ENCODE measurements around the gene LYSET.
A peak's percentile ranks its signal among the peaks of the same experiment; 100 is the strongest.
"Not testable (repeated sequence)": the region's sequence is repeated elsewhere in the genome, so short reads cannot be mapped to it uniquely, and the experiment has no call there.

Gene LYSET

GRCh38 chr14:93159625-93160352 lies 25.3 kb upstream of the LYSET start:
- not testable (repeated sequence) for H3K36me3 Mint-ChIP-seq; H3K9me3 Mint-ChIP-seq (ENCODE audit: low read depth); H3K4me3 Mint-ChIP-seq; H3K27me3 Mint-ChIP-seq; H3K4me1 Mint-ChIP-seq (ENCODE audit: low read depth); H3K27ac Mint-ChIP-seq

- no peaks in the 10 kb centered on the region for H3K9me3 Mint-ChIP-seq (ENCODE audit: low read depth)
- H3K36me3 Mint-ChIP-seq = no peaks in the 10 kb centered on the region
Measured at GRCh38 chr14:93160353-93160801, 24.7 kb upstream of the LYSET start.

GRCh38 chr14:93161411-93161940 lies 23.6 kb upstream of the LYSET start:
- no peaks in the 10 kb centered on the region for H3K27me3 Mint-ChIP-seq
- H3K27ac Mint-ChIP-seq = no peak overlapping the region
- H3K9me3 Mint-ChIP-seq (ENCODE audit: low read depth) = no peaks in the 10 kb centered on the region
- H3K4me3 Mint-ChIP-seq = no peak overlapping the region
- no peaks in the 10 kb centered on the region for H3K4me1 Mint-ChIP-seq (ENCODE audit: low read depth)
- H3K36me3 Mint-ChIP-seq = no peaks in the 10 kb centered on the region

More at GRCh38 chr14:93160353-93160801, 24.7 kb upstream of the LYSET start:
- Mint-ChIP-seq H3K4me1 (ENCODE audit: low read depth) (no peaks in the 10 kb centered on the region), H3K27me3 (no peaks in the 10 kb centered on the region), H3K4me3 (no peak overlapping the region), H3K27ac (no peak overlapping the region)

DNA sequence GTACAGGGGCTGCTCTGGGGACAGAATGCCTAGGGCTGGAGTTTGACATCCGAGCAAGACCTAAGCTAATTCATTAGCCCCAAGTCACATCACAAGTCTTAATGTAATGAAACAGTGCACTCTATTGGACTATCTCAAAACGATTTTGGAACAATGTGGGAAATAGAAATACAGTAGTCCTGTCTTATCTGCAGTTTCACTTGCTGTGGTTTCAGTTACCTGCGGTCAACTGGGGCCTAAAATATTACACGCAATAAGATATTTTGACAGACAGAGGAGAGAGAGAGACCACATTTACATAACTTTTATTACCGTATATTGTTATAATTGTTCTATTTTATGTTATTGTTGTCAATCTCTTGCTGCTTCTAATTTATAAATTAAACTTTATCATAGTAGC lies 21.6 kb upstream of the LYSET start:
- Mint-ChIP-seq H3K36me3 (no peaks in the 10 kb centered on the region), H3K4me3 (no peak overlapping the region), H3K4me1 (ENCODE audit: low read depth) (no peaks in the 10 kb centered on the region), H3K27ac (no peak overlapping the region), H3K27me3 (no peaks in the 10 kb centered on the region), H3K9me3 (ENCODE audit: low read depth) (no peaks in the 10 kb centered on the region)

DNA sequence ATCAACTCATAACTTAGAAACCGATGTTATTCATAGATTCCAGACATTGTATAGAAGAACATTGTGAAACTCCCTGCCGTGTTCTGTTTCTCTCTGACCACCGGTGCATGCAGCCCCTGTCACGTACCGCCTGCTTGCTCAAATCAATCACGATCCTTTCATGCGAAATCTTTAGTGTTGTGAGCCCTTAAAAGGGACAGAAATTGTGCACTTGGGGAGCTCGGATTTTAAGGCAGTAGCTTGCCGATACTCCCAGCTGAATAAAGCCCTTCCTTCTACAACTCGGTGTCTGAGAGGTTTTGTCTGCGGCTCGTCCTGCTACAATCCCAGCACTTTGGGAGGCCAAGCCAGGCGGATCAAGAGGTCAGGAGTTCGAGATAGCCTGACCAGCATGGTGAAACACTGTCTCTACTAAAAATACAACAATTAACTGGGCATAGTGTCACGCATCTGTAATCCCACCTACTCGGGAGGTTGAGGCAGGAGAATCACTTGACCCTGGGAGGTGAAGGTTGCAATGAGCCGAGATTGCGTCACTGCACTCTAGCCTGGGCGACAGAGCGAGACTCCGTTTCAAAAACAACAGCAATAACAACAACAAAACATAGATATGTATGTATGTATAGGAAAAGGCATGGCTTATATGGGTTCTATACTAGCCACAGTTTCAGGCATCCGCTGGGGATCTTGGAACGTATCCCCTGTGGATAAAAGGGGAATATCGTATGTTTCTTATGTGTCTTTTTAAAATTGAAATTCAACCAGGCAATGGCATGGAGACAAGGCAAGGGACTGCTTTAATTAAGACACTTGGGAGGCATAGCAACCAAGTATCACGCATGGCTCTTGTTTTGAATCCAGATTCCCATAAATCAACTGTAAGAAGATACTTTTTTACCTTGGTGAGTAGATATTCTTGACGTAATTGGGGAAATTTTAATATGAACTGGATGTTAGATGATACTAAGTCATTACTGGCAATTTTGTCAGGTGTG lies 19.5 kb upstream of the LYSET start:
- H3K27me3 Mint-ChIP-seq; H3K4me3 Mint-ChIP-seq; H3K9me3 Mint-ChIP-seq (ENCODE audit: low read depth); H3K36me3 Mint-ChIP-seq; H3K27ac Mint-ChIP-seq; H3K4me1 Mint-ChIP-seq (ENCODE audit: low read depth): not testable (repeated sequence)

- H3K27ac Mint-ChIP-seq; H3K4me1 Mint-ChIP-seq (ENCODE audit: low read depth); H3K9me3 Mint-ChIP-seq (ENCODE audit: low read depth); H3K27me3 Mint-ChIP-seq; H3K36me3 Mint-ChIP-seq; H3K4me3 Mint-ChIP-seq: not testable (repeated sequence)
Measured at GRCh38 chr14:93168610-93169009, 16.5 kb upstream of the LYSET start.

- not testable (repeated sequence) for H3K27ac Mint-ChIP-seq; H3K4me3 Mint-ChIP-seq; H3K9me3 Mint-ChIP-seq (ENCODE audit: low read depth); H3K36me3 Mint-ChIP-seq; H3K27me3 Mint-ChIP-seq; H3K4me1 Mint-ChIP-seq (ENCODE audit: low read depth)
Measured at GRCh38 chr14:93169619-93170018, 15.5 kb upstream of the LYSET start.

- not testable (repeated sequence) for H3K36me3 Mint-ChIP-seq; H3K4me3 Mint-ChIP-seq; H3K9me3 Mint-ChIP-seq (ENCODE audit: low read depth); H3K4me1 Mint-ChIP-seq (ENCODE audit: low read depth); H3K27me3 Mint-ChIP-seq; H3K27ac Mint-ChIP-seq
Measured at GRCh38 chr14:93170141-93170540, 15.0 kb upstream of the LYSET start.

GRCh38 chr14:93171376-93171775 lies 13.7 kb upstream of the LYSET start:
- no peaks in the 10 kb centered on the region for H3K4me1 Mint-ChIP-seq (ENCODE audit: low read depth)
- H3K4me3 Mint-ChIP-seq = no peak overlapping the region
- H3K27ac Mint-ChIP-seq = no peak overlapping the region
- H3K9me3 Mint-ChIP-seq (ENCODE audit: low read depth) = no peaks in the 10 kb centered on the region
- no peaks in the 10 kb centered on the region for H3K27me3 Mint-ChIP-seq
- H3K36me3 Mint-ChIP-seq = no peaks in the 10 kb centered on the region

DNA sequence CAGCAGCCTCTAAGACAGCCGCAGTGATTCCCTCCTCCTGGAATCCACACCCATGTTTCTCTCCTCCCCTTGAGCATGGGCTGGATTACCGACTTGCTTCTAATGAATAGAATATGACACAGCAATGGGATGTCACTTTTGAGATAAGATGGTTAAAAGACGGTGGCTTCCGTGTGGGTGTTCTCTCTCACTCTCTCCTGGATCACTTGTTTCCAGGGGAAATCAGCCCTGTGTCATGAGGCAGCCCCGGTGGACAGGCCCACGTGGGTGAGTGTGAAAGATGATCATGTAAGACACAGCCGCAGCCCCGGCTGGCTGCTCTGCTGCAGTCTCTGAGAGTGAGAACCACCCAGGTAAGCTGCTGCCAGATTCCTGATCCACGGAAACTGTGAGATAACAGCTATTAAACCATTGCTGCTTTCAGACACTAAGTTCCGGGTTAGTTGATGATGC lies 11.1 kb upstream of the LYSET start:
- Mint-ChIP-seq H3K27ac (no peak overlapping the region), H3K4me3 (no peak overlapping the region), H3K36me3 (no peaks in the 10 kb centered on the region), H3K4me1 (ENCODE audit: low read depth) (no peaks in the 10 kb centered on the region), H3K9me3 (ENCODE audit: low read depth) (no peaks in the 10 kb centered on the region), H3K27me3 (no peaks in the 10 kb centered on the region)

GRCh38 chr14:93174731-93175130 lies 10.4 kb upstream of the LYSET start:
- H3K27ac Mint-ChIP-seq; H3K4me1 Mint-ChIP-seq (ENCODE audit: low read depth); H3K27me3 Mint-ChIP-seq; H3K9me3 Mint-ChIP-seq (ENCODE audit: low read depth); H3K4me3 Mint-ChIP-seq; H3K36me3 Mint-ChIP-seq: not testable (repeated sequence)

GRCh38 chr14:93175492-93175891 lies 9.6 kb upstream of the LYSET start:
- Mint-ChIP-seq H3K4me1 (ENCODE audit: low read depth) (no peaks in the 10 kb centered on the region), H3K9me3 (ENCODE audit: low read depth) (no peaks in the 10 kb centered on the region), H3K4me3 (no peak overlapping the region), H3K36me3 (no peaks in the 10 kb centered on the region), H3K27me3 (no peaks in the 10 kb centered on the region), H3K27ac (no peak overlapping the region)

DNA sequence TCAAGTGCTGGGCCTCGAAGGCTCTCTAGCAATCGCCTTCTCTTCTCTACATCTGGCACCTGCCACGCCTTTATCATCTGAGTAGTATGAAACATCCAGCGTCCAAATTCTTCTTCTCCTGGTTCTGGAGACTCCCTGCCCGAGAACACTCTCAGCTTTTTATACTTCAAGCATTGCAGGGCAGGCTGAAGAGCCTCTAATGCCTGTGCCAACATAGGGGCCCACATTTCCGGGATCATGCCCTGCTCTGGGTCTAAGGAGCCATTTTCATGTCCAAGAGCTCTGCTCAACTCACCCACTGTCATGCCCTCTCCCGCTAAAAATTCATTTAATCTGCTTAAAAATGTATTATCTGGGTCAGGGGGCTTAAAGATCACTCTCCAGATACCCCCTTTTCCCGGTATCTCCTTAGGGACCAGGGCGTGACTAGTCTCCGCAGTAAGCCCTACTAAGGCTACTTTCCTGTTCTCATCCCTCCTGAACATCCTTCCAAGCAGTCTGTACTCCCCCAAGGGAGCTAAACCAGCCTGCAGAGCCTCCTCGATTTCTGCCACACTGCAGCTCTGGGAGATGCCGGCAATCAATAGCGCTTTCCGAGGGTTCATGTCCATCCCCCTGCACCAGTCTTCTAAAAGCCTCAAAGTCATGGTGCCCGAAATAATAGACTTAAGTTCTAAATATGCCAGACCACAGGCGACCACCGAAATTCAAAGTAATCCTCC lies 1.4 kb upstream of the LYSET start:
- no peaks in the 10 kb centered on the region for H3K27me3 Mint-ChIP-seq
- H3K27ac Mint-ChIP-seq = peak overlapping the region; percentile 76
- H3K9me3 Mint-ChIP-seq (ENCODE audit: low read depth) = no peaks in the 10 kb centered on the region
- H3K36me3 Mint-ChIP-seq = peaks cover 4% of the 10 kb centered on the region
- peak overlapping the region; percentile 90 for H3K4me3 Mint-ChIP-seq
- H3K4me1 Mint-ChIP-seq (ENCODE audit: low read depth) = peaks cover 42% of the 10 kb centered on the region

GRCh38 chr14:93185349-93185720 lies 218 bp downstream of the LYSET start:
- peaks cover 47% of the 10 kb centered on the region for H3K4me1 Mint-ChIP-seq (ENCODE audit: low read depth)

GRCh38 chr14:93186466-93186865 lies 1.3 kb downstream of the LYSET start:
- Mint-ChIP-seq H3K9me3 (ENCODE audit: low read depth) (no peaks in the 10 kb centered on the region), H3K36me3 (peaks cover 7% of the 10 kb centered on the region), H3K4me3 (peak overlapping the region; percentile 76), H3K4me1 (ENCODE audit: low read depth) (peaks cover 49% of the 10 kb centered on the region), H3K27ac (peak overlapping the region; percentile 46), H3K27me3 (no peaks in the 10 kb centered on the region)

More at GRCh38 chr14:93185349-93185720, 218 bp downstream of the LYSET start:
- Mint-ChIP-seq H3K36me3 (peaks cover 7% of the 10 kb centered on the region), H3K27me3 (no peaks in the 10 kb centered on the region), H3K27ac (peak overlapping the region; percentile 95), H3K4me3 (peak overlapping the region; percentile 97), H3K9me3 (ENCODE audit: low read depth) (no peaks in the 10 kb centered on the region)
